Skeletal muscle satellite cell (primary cell): ENCODE data around the gene FGFR2.
"Not testable (repeated sequence)": the region's sequence is repeated elsewhere in the genome, so short reads cannot be mapped to it uniquely, and the experiment has no call there.

ENCODE experiments used
- H3K27me3 ChIP-seq: 2 replicates; pipeline ENCODE4 v1.7.0; 2013; ENCODE audit warnings: low read length; ENCODE audit not compliant: control insufficient read depth, insufficient read depth
- H3K36me3 ChIP-seq: 2 replicates; pipeline ENCODE4 v1.7.0; 2013; ENCODE audit warnings: mild to moderate bottlenecking, control low read depth, low read length; ENCODE audit not compliant: insufficient read depth
- H3K4me1 ChIP-seq: 2 replicates; pipeline ENCODE4 v1.7.0; 2013; ENCODE audit warnings: low read length; ENCODE audit not compliant: control insufficient read depth, insufficient read depth
- H3K4me2 ChIP-seq: 2 replicates; pipeline ENCODE4 v1.7.0; 2013; ENCODE audit warnings: mild to moderate bottlenecking, low read length
- H3K4me3 ChIP-seq: 2 replicates; pipeline ENCODE4 v1.7.0; 2013; ENCODE audit warnings: low read length
- H3K9ac ChIP-seq: 2 replicates; pipeline ENCODE4 v1.7.0; 2013; ENCODE audit warnings: mild to moderate bottlenecking, low read depth, low read length, moderate library complexity
- H3K9me3 ChIP-seq: replicated peaks from 2 replicates; pipeline ENCODE4 v1.7.0; 2013; ENCODE audit warnings: mild to moderate bottlenecking, control low read depth, low read length

The FGFR2 gene

DNA sequence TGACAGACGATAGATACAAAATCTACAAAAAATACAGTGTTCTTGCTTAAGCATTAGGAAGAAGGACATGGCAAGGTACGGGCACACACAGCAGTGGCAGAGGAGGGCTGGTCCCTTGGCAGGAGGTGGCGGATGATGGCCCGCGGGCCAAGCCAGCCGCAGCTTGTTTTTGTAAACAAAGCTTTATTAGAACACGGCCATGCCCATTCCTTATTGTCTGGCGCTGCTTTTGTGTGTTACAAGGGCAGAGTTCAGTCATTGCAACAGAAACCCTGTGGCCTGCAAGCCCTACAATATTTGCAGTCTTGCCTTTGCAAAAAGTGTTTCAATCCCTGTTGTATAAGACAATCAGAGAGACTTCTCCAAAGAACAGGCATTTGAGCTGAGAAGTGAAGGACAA, 30.7 kb downstream of the FGFR2 start:
- Histone ChIP-seq H3K4me2 (no peak overlapping the region), H3K9me3 (peaks cover 23% of the 10 kb centered on the region), H3K9ac (no peak overlapping the region), H3K36me3 (no peaks in the 10 kb centered on the region), H3K27me3 (no peaks in the 10 kb centered on the region), H3K4me1 (no peaks in the 10 kb centered on the region), H3K4me3 (no peak overlapping the region)

DNA sequence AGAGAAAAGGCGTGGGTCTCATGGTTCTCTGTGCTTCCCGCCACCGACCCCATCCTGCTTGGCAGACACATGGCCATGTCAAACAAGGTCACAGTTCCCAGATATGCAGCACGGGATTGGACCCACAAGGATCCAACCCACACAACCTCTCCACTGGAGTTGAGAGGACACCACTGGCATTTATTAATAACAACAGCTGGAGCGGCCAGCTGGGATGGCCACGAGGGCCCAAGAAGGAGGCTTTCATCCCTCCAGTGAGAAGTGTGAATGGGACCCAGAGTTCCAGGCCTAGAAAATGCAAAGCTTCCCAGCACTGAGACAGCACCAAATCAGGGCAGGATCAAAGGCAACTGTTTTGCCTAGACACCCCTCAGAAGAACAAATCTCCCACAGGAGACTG, 31.5 kb downstream of the FGFR2 start:
- H3K4me2 ChIP-seq, result no peak overlapping the region
- H3K27me3 ChIP-seq, result no peaks in the 10 kb centered on the region
- H3K9ac ChIP-seq, result no peak overlapping the region
- peaks cover 23% of the 10 kb centered on the region for H3K9me3 ChIP-seq
- H3K4me1 ChIP-seq, result no peaks in the 10 kb centered on the region
- no peak overlapping the region for H3K4me3 ChIP-seq
- no peaks in the 10 kb centered on the region for H3K36me3 ChIP-seq

DNA sequence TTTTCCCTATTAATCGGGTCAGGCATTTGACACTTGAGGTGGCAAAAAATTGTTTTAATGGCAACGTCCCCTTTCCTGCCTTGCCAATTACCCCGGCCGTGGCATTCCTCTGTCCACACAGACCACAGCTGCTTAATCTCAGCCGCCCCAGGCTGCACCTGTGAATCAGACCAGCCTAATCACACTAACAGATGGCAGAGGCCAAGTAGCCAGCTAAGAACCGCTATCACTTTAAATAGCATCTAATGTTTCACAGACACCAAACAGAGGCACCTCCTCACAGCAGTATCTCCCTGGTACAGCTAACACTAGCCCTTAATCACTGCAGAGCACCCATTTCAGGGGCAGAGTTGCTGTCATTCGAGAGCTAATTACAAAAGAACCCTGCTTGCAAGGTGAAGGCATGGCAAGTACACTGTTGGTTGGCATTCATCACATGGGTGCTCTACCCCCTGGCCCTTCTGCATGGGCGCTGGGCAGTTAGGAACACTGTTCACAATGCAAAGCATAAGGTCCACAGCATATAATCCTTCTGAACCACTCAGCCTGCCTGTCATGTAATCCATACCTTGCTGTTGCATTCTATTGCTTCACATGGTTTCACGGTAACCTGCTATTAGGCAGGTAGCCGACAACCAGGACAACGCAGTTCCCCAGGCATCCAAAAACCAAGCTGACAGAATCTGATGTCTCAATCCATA, 38.8 kb downstream of the FGFR2 start:
- Histone ChIP-seq H3K36me3 (no peaks in the 10 kb centered on the region), H3K9me3 (peaks cover 5% of the 10 kb centered on the region), H3K9ac (no peak overlapping the region), H3K27me3 (no peaks in the 10 kb centered on the region), H3K4me2 (no peak overlapping the region), H3K4me3 (no peak overlapping the region), H3K4me1 (no peaks in the 10 kb centered on the region)

DNA sequence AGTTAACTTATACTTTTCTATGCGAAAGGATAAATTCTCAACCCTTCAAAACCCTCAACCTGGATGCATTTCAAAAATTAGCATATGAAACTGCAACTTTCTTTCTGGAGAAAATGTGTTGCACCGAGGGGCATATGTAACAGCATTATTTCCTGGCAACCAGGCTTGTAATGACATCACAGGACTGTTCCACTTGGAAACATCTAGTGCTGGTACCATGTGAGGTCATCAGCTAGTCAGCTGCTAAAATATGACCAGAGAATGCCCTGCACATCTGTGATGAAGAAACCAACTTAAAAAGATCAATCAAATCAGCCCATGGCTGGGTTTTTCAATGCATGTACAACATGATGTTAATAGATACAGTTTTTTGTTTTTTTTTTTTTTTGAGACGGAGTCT, 40.0 kb downstream of the FGFR2 start:
- no peaks in the 10 kb centered on the region for H3K27me3 ChIP-seq

DNA sequence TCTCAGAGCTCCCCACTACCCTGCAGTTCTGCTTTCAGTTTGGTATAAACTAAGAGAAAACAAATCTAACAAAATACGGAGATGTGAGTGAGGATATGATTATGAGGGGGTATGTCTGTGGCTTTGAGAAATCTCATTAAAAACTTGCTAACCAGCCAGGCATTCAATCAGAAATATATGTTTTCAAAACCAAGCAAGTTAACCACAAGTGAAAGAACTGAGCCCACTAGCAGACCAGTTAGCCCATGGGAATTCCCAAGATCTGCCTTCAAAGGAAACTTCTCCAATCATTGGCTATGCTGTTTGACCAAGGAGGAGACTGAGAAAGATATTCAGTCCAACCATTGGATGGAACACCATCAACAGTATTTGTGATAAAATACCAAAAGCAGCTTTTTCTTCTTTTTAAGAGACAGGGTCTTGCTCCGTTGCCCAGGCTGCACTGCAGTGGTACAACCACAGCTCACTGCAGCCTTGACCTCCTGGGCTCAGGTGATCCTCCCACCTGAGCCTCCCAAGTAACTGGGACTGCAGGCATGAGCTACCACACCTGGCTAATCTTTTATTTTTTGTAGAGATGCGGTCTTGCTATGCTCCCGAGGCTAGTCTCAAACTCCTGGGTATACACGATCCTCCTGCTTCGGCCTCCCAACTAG, 41.2 kb downstream of the FGFR2 start:
- no peaks in the 10 kb centered on the region for H3K4me1 ChIP-seq
- H3K9ac ChIP-seq, result no peak overlapping the region
- no peaks in the 10 kb centered on the region for H3K36me3 ChIP-seq
- no peak overlapping the region for H3K4me3 ChIP-seq
- H3K4me2 ChIP-seq, result no peak overlapping the region
- H3K9me3 ChIP-seq, result no peaks in the 10 kb centered on the region
- H3K27me3 ChIP-seq, result no peaks in the 10 kb centered on the region

More for the DNA sequence above, 40.0 kb downstream of the FGFR2 start:
- H3K4me2 ChIP-seq, result no peak overlapping the region
- no peaks in the 10 kb centered on the region for H3K9me3 ChIP-seq
- no peak overlapping the region for H3K9ac ChIP-seq
- H3K4me1 ChIP-seq, result no peaks in the 10 kb centered on the region
- no peaks in the 10 kb centered on the region for H3K36me3 ChIP-seq
- no peak overlapping the region for H3K4me3 ChIP-seq

DNA sequence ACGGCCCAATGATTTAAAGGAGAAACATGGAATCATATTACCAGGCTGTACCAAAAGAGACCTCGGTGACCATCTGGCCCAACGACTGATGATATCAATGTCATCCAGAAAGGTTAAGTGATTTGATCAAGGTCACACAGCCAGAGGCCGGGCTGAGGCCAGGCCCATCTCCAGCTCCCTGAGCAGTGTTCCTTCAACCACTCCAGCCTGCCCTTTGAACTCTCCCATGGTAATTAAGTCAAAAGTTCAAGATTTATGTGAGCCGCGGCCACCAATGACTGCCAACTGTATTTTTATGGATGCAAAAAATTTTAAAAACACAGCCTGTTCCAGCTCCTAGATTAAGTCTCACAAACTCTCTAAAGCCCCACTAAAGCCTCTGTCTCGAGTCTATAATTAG, 41.8 kb downstream of the FGFR2 start:
- no peaks in the 10 kb centered on the region for H3K36me3 ChIP-seq
- H3K9ac ChIP-seq, result no peak overlapping the region
- no peak overlapping the region for H3K4me2 ChIP-seq
- no peaks in the 10 kb centered on the region for H3K27me3 ChIP-seq
- no peak overlapping the region for H3K4me3 ChIP-seq
- no peaks in the 10 kb centered on the region for H3K9me3 ChIP-seq
- no peaks in the 10 kb centered on the region for H3K4me1 ChIP-seq

DNA sequence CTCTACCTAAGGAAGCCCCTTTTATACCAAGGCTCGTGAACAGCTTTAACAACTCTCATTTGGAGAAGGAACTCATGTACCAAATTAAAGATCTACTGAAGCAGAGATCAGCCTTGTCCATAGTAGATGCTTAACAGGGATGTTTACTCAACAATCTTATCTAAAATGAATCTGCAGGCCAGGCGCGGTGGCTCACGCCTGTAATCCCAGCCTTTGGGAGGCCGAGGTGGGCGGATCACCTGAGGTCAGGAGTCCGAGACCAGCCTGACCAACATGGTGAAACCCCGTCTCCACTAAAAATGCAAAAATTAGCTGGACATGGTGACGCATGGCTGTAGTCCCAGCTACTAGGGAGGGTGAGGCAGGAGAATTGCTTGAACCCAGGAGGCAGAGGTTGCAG, 43.3 kb downstream of the FGFR2 start:
- not testable (repeated sequence) for H3K4me2 ChIP-seq, H3K9ac ChIP-seq, H3K36me3 ChIP-seq, H3K4me3 ChIP-seq, H3K4me1 ChIP-seq, H3K27me3 ChIP-seq, H3K9me3 ChIP-seq

DNA sequence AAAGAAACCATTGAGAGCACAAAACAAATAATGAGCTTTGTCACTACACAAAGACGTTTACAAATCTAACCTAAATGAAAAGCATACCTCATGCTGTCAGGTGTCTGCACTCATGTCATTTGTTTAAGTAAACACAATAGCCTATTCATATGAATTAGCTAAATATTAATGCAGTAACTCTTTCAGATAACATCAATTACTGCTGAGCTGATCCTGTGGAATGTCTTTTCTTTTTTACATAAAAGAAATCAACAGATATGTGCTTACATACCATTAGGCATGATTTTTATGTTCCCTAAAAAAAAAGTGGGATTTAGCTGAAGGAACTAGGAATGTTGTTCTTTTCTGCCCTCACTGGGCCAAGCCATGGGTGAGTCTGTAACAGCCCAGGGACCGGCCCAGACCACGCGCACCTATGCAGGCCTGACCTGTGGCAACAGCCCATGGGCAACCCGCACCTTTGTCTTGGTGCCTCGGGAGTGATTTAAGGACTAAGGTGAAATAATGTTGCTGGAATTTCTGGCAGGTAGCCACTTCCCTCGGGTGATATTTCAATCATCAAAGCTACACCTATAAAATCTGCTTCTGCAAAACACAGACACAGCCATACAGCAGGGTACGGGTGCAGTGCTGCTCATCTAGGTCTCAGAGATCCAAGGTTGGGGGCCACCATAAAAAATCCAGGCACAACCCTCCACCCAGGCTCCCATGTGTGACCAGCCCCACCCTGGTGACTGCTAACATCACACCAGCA, 44.6 kb downstream of the FGFR2 start:
- no peaks in the 10 kb centered on the region for H3K27me3 ChIP-seq
- H3K36me3 ChIP-seq, result no peaks in the 10 kb centered on the region
- H3K9me3 ChIP-seq, result peaks cover 5% of the 10 kb centered on the region
- H3K9ac ChIP-seq, result no peak overlapping the region
- H3K4me1 ChIP-seq, result no peaks in the 10 kb centered on the region
- no peak overlapping the region for H3K4me3 ChIP-seq
- no peak overlapping the region for H3K4me2 ChIP-seq

DNA sequence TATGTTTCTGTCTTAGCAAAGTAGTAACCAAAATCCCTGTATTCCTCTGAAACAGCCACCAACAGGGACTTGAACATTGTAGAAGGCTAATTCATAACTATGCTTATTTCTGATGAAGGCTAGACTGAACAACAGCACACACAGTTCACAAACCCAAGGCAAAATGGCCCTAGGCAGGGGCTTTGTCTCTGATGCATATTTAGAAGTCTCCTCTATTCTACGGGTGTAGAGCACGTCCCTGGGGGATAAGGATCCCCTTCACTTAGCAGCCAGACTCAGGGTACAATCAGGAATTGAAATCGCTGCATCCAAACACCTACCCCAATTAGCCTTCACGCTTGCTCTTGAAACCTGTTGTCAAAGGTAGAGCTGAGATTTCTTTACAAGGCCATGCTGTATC, 45.5 kb downstream of the FGFR2 start:
- H3K9ac ChIP-seq, result no peak overlapping the region
- H3K4me2 ChIP-seq, result no peak overlapping the region
- H3K36me3 ChIP-seq, result no peaks in the 10 kb centered on the region
- H3K4me1 ChIP-seq, result no peaks in the 10 kb centered on the region
- peaks cover 5% of the 10 kb centered on the region for H3K9me3 ChIP-seq
- no peak overlapping the region for H3K4me3 ChIP-seq
- no peaks in the 10 kb centered on the region for H3K27me3 ChIP-seq

DNA sequence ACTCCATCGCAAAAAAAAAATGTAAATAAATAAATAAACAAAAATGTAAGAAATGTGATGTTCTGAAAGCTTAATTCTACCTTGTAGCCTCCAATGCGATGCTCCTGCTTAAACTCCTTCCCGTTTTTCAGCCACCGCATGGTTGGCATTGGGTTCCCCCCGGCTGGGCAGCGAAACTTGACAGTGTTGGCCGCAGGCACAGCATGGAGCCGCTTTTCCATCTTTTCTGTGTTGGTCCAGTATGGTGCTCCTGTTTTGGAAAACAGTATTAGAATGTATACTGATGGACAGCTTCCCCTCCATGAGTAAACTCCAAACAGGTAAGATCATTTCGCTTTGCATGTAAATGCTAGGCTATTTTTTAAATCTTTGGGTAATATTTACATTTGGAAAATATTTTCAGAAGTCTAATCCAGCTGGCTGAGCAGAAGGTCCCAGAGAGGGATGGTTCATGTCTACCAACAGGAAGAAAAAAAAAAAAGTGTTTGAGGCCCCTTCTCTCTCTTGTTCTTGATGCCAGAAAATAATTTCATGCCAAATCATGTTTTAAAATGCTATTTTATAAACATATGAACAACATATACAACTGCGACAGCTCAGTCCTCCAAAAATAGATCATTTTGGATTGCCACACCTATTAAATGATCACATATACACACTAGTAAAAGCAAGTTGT, 46.9 kb downstream of the FGFR2 start:
- Histone ChIP-seq H3K27me3 (no peaks in the 10 kb centered on the region), H3K4me2 (no peak overlapping the region), H3K9ac (no peak overlapping the region), H3K9me3 (peaks cover 5% of the 10 kb centered on the region), H3K4me1 (no peaks in the 10 kb centered on the region), H3K4me3 (no peak overlapping the region), H3K36me3 (no peaks in the 10 kb centered on the region)

DNA sequence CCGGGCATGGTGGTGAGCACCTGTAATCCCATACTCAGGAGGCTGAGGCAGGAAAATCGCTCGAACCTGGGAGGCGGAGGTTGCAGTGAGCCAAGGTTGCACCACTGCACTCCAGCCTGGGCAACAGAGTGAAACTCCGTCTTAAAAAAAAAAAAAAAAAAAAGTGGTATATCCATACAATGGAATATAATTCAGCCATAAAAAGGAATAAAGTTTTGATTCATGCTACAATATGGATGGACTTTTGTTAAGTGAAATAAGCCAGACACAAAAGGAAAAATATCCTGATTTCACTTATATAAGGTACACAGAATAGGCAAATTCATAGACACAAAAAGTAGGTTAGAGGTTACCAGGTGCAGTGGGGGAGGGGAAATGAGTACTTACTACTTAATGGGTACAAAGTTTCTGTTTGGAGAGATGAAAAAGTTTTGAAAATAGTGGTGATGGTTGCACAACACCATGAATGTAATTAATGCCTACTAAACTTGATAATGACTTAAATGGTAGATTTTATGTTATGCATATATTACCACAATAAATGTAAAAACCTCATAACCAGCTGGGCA, 53.9 kb downstream of the FGFR2 start:
- Histone ChIP-seq H3K4me2 (no peak overlapping the region), H3K9ac (no peak overlapping the region), H3K36me3 (no peaks in the 10 kb centered on the region), H3K4me3 (no peak overlapping the region), H3K4me1 (no peaks in the 10 kb centered on the region), H3K9me3 (peaks cover 2% of the 10 kb centered on the region), H3K27me3 (no peaks in the 10 kb centered on the region)
